ENCODE data around the gene ZNF594.

The ZNF594 gene

GRCh38 chr17:5210091-5210490 is 18.4 kb upstream of the ZNF594 start:
- Histone ChIP-seq H3K27me3 (ENCODE audit: insufficient read depth, poor library complexity, severe bottlenecking) (no peaks in the 10 kb centered on the region), H3K9me3 (ENCODE audit: severe bottlenecking) (no peaks in the 10 kb centered on the region), H3K27ac (ENCODE audit: poor library complexity, severe bottlenecking) (no peak overlapping the region), H3K4me3 (ENCODE audit: severe bottlenecking) (no peak overlapping the region), H3K4me1 (ENCODE audit: insufficient read depth, poor library complexity, severe bottlenecking) (no peaks in the 10 kb centered on the region), H3K36me3 (ENCODE audit: low read depth) (no peaks in the 10 kb centered on the region; the same call in 1 of the 2 replicates)
- ATAC-seq (ENCODE audit: low read depth), result no peak
- DNase-seq (ENCODE audit: low spot score), result no peak
- TF ChIP-seq CTCF (IDR thresholded peaks at IDR 0.05; ENCODE audit: poor library complexity, severe bottlenecking), result no peak

DNA sequence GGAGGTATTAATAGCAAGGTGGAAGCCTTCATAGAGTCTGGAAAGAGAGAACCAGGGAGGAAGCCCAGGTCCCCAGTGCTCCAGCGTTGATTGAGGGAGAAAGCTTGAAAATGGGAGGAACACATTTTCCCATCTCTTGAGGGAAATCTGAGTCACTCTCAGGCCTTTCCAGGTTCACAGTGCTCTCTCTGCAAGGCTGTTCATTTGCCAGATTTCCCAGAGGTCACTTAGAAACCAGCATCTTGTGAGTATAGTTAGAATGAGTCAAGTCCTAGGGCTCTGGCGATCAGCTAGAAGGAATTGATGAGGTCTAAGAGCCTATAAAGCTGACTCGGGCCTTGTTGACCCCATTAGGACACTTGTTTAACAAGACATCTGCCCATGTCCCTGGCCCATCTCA is 17.7 kb upstream of the ZNF594 start:
- Histone ChIP-seq H3K27ac (ENCODE audit: poor library complexity, severe bottlenecking) (no peak overlapping the region), H3K4me3 (ENCODE audit: severe bottlenecking) (no peak overlapping the region), H3K9me3 (ENCODE audit: severe bottlenecking) (no peaks in the 10 kb centered on the region), H3K4me1 (ENCODE audit: insufficient read depth, poor library complexity, severe bottlenecking) (no peaks in the 10 kb centered on the region), H3K27me3 (ENCODE audit: insufficient read depth, poor library complexity, severe bottlenecking) (no peaks in the 10 kb centered on the region), H3K36me3 (ENCODE audit: low read depth) (no peaks in the 10 kb centered on the region; the same call in 1 of the 2 replicates)
- no peak for TF ChIP-seq CTCF (IDR thresholded peaks at IDR 0.05; ENCODE audit: poor library complexity, severe bottlenecking)
- ATAC-seq (ENCODE audit: low read depth) (no peak), DNase-seq (ENCODE audit: low spot score) (no peak)

GRCh38 chr17:5203908-5204294 is 12.2 kb upstream of the ZNF594 start:
- Histone ChIP-seq H3K27ac (ENCODE audit: poor library complexity, severe bottlenecking) (no peak overlapping the region), H3K4me3 (ENCODE audit: severe bottlenecking) (no peak overlapping the region), H3K27me3 (ENCODE audit: insufficient read depth, poor library complexity, severe bottlenecking) (no peaks in the 10 kb centered on the region), H3K36me3 (ENCODE audit: low read depth) (no peaks in the 10 kb centered on the region), H3K9me3 (ENCODE audit: severe bottlenecking) (no peaks in the 10 kb centered on the region), H3K4me1 (ENCODE audit: insufficient read depth, poor library complexity, severe bottlenecking) (no peaks in the 10 kb centered on the region)
- ATAC-seq (ENCODE audit: low read depth) (0 out of 3 replicates have a peak, but pooled peaks have one; percentile 44), DNase-seq (ENCODE audit: low spot score) (no peak)
- no peak for TF ChIP-seq CTCF (IDR thresholded peaks at IDR 0.05; ENCODE audit: poor library complexity, severe bottlenecking)

DNA sequence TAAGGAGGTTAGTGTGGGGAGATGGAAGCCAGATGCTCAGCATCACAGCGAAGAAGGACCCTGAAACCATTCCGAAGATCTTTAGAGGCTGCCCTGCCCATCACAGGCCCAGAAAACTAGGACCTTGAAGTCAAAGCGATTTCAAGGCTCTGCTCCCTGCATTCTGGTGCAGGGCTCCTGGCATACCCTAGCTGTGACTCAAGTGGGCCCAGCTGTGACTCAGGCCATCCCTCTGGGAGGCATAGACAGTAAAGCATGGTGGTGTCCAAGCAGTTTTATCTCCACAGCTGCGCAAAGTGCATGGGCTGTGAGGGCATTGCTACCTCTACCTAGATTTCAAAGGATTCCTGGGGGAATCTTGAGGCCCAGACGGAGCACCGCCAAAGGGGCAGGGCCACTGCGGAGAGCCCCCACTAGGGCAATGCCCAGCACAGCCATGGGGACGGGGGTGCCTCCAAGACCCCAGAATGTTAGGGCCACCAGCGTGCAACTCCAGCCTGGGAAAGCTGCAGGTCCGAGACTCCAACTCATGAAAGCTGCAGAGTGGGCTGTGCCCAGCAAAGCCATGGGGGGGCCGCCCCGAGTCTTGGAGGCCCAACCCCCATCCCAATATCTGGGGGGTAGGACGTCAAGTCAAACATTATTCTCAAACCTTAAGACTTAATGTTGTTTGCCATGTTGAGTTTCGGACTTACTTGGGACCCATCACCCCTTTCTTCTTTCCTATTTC is 11.7 kb upstream of the ZNF594 start:
- ATAC-seq (ENCODE audit: low read depth), result no peak
- TF ChIP-seq CTCF (IDR thresholded peaks at IDR 0.05; ENCODE audit: poor library complexity, severe bottlenecking), result no peak
- no peaks in the 10 kb centered on the region for H3K36me3 ChIP-seq (ENCODE audit: low read depth)

GRCh38 chr17:5201011-5201410 is 9.3 kb upstream of the ZNF594 start:
- ATAC-seq (ENCODE audit: low read depth), result no peak

More for the DNA sequence above, 11.7 kb upstream of the ZNF594 start:
- no peaks in the 10 kb centered on the region for H3K9me3 ChIP-seq (ENCODE audit: severe bottlenecking)
- H3K27ac ChIP-seq (ENCODE audit: poor library complexity, severe bottlenecking), result no peak overlapping the region
- H3K27me3 ChIP-seq (ENCODE audit: insufficient read depth, poor library complexity, severe bottlenecking), result no peaks in the 10 kb centered on the region
- H3K4me1 ChIP-seq (ENCODE audit: insufficient read depth, poor library complexity, severe bottlenecking), result no peaks in the 10 kb centered on the region
- DNase-seq (ENCODE audit: low spot score), result no peak
- H3K4me3 ChIP-seq (ENCODE audit: severe bottlenecking), result no peak overlapping the region

More at GRCh38 chr17:5201011-5201410, 9.3 kb upstream of the ZNF594 start:
- no peak overlapping the region for H3K4me3 ChIP-seq (ENCODE audit: severe bottlenecking)
- no peaks in the 10 kb centered on the region for H3K4me1 ChIP-seq (ENCODE audit: insufficient read depth, poor library complexity, severe bottlenecking)
- TF ChIP-seq CTCF (IDR thresholded peaks at IDR 0.05; ENCODE audit: poor library complexity, severe bottlenecking), result no peak
- no peak overlapping the region for H3K27ac ChIP-seq (ENCODE audit: poor library complexity, severe bottlenecking)
- no peaks in the 10 kb centered on the region for H3K36me3 ChIP-seq (ENCODE audit: low read depth)
- H3K27me3 ChIP-seq (ENCODE audit: insufficient read depth, poor library complexity, severe bottlenecking), result no peaks in the 10 kb centered on the region
- H3K9me3 ChIP-seq (ENCODE audit: severe bottlenecking), result no peaks in the 10 kb centered on the region
- DNase-seq (ENCODE audit: low spot score), result no peak
